Ovary (tissue), 3 donors: ENCODE results near the gene SFI1.

Experiments used
- CTCF ChIP-seq, 3 donors: fragments of 450-650 bp in 2 of 3; fragments of 200-600 bp in 1 of 3; IDR thresholded peaks; one replicate each; pipeline versions ENCODE4 v1.5.1 to v1.8.0; 2016 to 2022; ENCODE audit warnings: antibody characterized with exemption in 3 of 3, mild to moderate bottlenecking in 1 of 3
- POLR2A ChIP-seq: fragments of 450-650 bp; IDR thresholded peaks from one replicate; pipeline ENCODE4 v1.6.1; 2017; ENCODE audit warnings: antibody characterized with exemption, mild to moderate bottlenecking, moderate library complexity
- donor health status: DM: no; HTN: no; CAD: no.

GRCh38 chr22:31572939-31573338 is 76.6 kb downstream of the SFI1 start:
- TF ChIP-seq CTCF (IDR thresholded peaks at IDR 0.05) (no peak), POLR2A (no peak)
